Neural cell (in vitro differentiated cells): ENCODE data around the gene SYT13. TPM values are rescaled to one million over a fixed set of nuclear protein-coding genes. Genes with fewer than 3 reads are reported as not detected.

Experiments used
- H2AFZ ChIP-seq: fragments of 200-600, 300-800 bp; sonication (generic), shearing (Covaris generic); 2 replicates; pipeline ENCODE4 v1.6.0; 2014; ENCODE audit warnings: low read depth, mild to moderate bottlenecking, antibody characterized with exemption, low read length, moderate library complexity
- H3F3A ChIP-seq: fragments of 200-600 bp; shearing (Covaris generic); 2 replicates; pipeline ENCODE4 v1.6.1; 2016; ENCODE audit warnings: mild to moderate bottlenecking, moderate library complexity, mixed read lengths, antibody characterized with exemption, low read length; ENCODE audit not compliant: insufficient read depth, poor library complexity, severe bottlenecking
- H3K27ac ChIP-seq: fragments of 200-600, 300-800 bp; sonication (generic), shearing (Covaris generic); 2 replicates; pipeline ENCODE4 v1.5.1; 2014; ENCODE audit warnings: mild to moderate bottlenecking, low read length, moderate library complexity
- H3K27me3 ChIP-seq: fragments of 300-800, 200-600 bp; sonication (generic), shearing (Covaris generic); 2 replicates; pipeline ENCODE4 v1.6.0; 2014; ENCODE audit warnings: mild to moderate bottlenecking, low read depth, low read length, moderate library complexity; ENCODE audit not compliant: insufficient read depth
- H3K36me3 ChIP-seq: fragments of 300-800, 200-600 bp; sonication (generic), shearing (Covaris generic); 2 replicates; pipeline ENCODE4 v1.5.1; 2014; ENCODE audit warnings: mild to moderate bottlenecking, antibody characterized with exemption, low read length, moderate library complexity; ENCODE audit not compliant: insufficient read depth
- H3K4me2 ChIP-seq: fragments of 300-800, 200-600 bp; sonication (generic), shearing (Covaris generic); 2 replicates; pipeline ENCODE4 v1.6.0; 2014; ENCODE audit warnings: mild to moderate bottlenecking, low read length
- H3K4me3 ChIP-seq: fragments of 300-800, 200-600 bp; sonication (generic), shearing (Covaris generic); 2 replicates; pipeline ENCODE4 v1.5.1; 2014; ENCODE audit warnings: mild to moderate bottlenecking, low read length, moderate library complexity
- H3K79me2 ChIP-seq: fragments of 200-600 bp; shearing (Covaris generic); replicated peaks from 2 replicates; pipeline ENCODE4 v1.6.0; 2014; ENCODE audit warnings: mild to moderate bottlenecking, low read length, moderate library complexity; ENCODE audit not compliant: insufficient read depth
- H3K9ac ChIP-seq: fragments of 300-800, 200-600 bp; sonication (generic), shearing (Covaris generic); 2 replicates; pipeline ENCODE4 v1.6.1; 2016; ENCODE audit warnings: mild to moderate bottlenecking, low read length, mixed read lengths
- H3K9me2 ChIP-seq: fragments of 200-600 bp; shearing (Covaris generic); 2 replicates; pipeline ENCODE4 v1.6.1; 2016; ENCODE audit warnings: mild to moderate bottlenecking, low read length, mixed read lengths; ENCODE audit not compliant: insufficient read depth
- H3K9me3 ChIP-seq: fragments of 200-600, 300-800 bp; sonication (generic), shearing (Covaris generic); 2 replicates; pipeline ENCODE4 v1.6.1; 2016; ENCODE audit warnings: mild to moderate bottlenecking, mixed run types, low read length, moderate library complexity, mixed read lengths
- H4K20me1 ChIP-seq: fragments of 200-600 bp; shearing (Covaris generic); 2 replicates; pipeline ENCODE4 v1.6.1; 2016; ENCODE audit warnings: mild to moderate bottlenecking, mixed run types; ENCODE audit not compliant: insufficient read depth
- CTCF ChIP-seq: fragments of 450-650 bp; IDR thresholded peaks from 2 replicates; pipeline ENCODE4 v1.5.1; 2014; ENCODE audit warnings: antibody characterized with exemption, mild to moderate bottlenecking, moderate library complexity; ENCODE audit not compliant: poor library complexity, severe bottlenecking
- EP300 ChIP-seq: fragments of 450-650 bp; conservative IDR thresholded peaks from 2 replicates; pipeline ENCODE4 v1.6.1; 2014; ENCODE audit warnings: antibody characterized with exemption, mild to moderate bottlenecking, moderate library complexity; ENCODE audit not compliant: poor library complexity, severe bottlenecking
- EZH2 ChIP-seq: fragments of 200-600, 300-800 bp; shearing (Covaris generic), sonication (generic); IDR thresholded peaks from 2 replicates; pipeline ENCODE4 v1.6.1; 2014; ENCODE audit warnings: antibody characterized with exemption, low read length, borderline replicate concordance, mild to moderate bottlenecking; ENCODE audit not compliant: insufficient read depth, poor library complexity, severe bottlenecking
- MXI1 ChIP-seq: fragments of 450-650 bp; conservative IDR thresholded peaks from 2 replicates; pipeline ENCODE4 v1.6.1; 2014; ENCODE audit warnings: antibody characterized with exemption, mild to moderate bottlenecking; ENCODE audit not compliant: poor library complexity, severe bottlenecking
- POLR2AphosphoS5 ChIP-seq: IDR thresholded peaks from 2 replicates; pipeline ENCODE4 v1.6.1; 2012
- RAD21 ChIP-seq: fragments of 450-650 bp; conservative IDR thresholded peaks from 2 replicates; pipeline ENCODE4 v1.6.1; 2014; ENCODE audit warnings: antibody characterized with exemption, mild to moderate bottlenecking, moderate library complexity
- REST ChIP-seq: IDR thresholded peaks from 2 replicates; pipeline ENCODE4 v1.6.1; 2012; ENCODE audit warnings: borderline replicate concordance
- SMC3 ChIP-seq: fragments of 450-650 bp; conservative IDR thresholded peaks from 2 replicates; pipeline ENCODE4 v1.6.1; 2014; ENCODE audit warnings: antibody characterized with exemption, mild to moderate bottlenecking, moderate library complexity; ENCODE audit not compliant: poor library complexity
- TAF1 ChIP-seq: IDR thresholded peaks from 2 replicates; pipeline ENCODE4 v1.6.1; 2012; ENCODE audit warnings: low read depth
- polyA plus RNA-seq: library from polyadenylated mRNA; depleted of rRNA; stranded (reverse); fragments of >200 nt; gene quantifications from 2 replicates; pipeline ENCODE4 v1.2.3, GENCODE V29; 2014

The SYT13 gene
- polyA plus RNA-seq, 1 donor from 2014 or later: 60.8 TPM

- no peak overlapping the region for H3K4me3 ChIP-seq
- H3K9me3 ChIP-seq: no peaks in the 10 kb centered on the region
- H3K79me2 ChIP-seq: no peaks in the 10 kb centered on the region
- H3K27ac ChIP-seq: no peak overlapping the region
- no peaks in the 10 kb centered on the region for H3K9me2 ChIP-seq
- H3K4me2 ChIP-seq: no peak overlapping the region
- TF ChIP-seq RAD21 (no peak), SMC3 (no peak), MXI1 (no peak), REST (no peak), EZH2 (no peak), EP300 (no peak), CTCF (no peak), POLR2AphosphoS5 (no peak), TAF1 (no peak)
- no peaks in the 10 kb centered on the region for H3K36me3 ChIP-seq
- no peaks in the 10 kb centered on the region for H3F3A ChIP-seq
- no peaks in the 10 kb centered on the region for H4K20me1 ChIP-seq
- no peak overlapping the region for H3K9ac ChIP-seq
- H3K27me3 ChIP-seq: no peaks in the 10 kb centered on the region
- H2AFZ ChIP-seq: no peak overlapping the region
Measured at GRCh38 chr11:45331839-45332238, 45.7 kb upstream of the SYT13 start.

- Histone ChIP-seq H3K9ac (no peak overlapping the region), H4K20me1 (no peaks in the 10 kb centered on the region), H3K79me2 (no peaks in the 10 kb centered on the region), H3K4me2 (no peak overlapping the region), H3K9me2 (no peaks in the 10 kb centered on the region), H3K27me3 (no peaks in the 10 kb centered on the region), H3K4me3 (no peak overlapping the region), H3F3A (no peaks in the 10 kb centered on the region), H3K27ac (no peak overlapping the region), H3K9me3 (no peaks in the 10 kb centered on the region), H2AFZ (no peak overlapping the region), H3K36me3 (no peaks in the 10 kb centered on the region)
- TF ChIP-seq EZH2: no peak
- TF ChIP-seq POLR2AphosphoS5: no peak
- TF ChIP-seq EP300: no peak
- TF ChIP-seq SMC3: no peak
- no peak for TF ChIP-seq RAD21
- no peak for TF ChIP-seq MXI1
- no peak for TF ChIP-seq TAF1
- no peak for TF ChIP-seq CTCF
- no peak for TF ChIP-seq REST
Measured at GRCh38 chr11:45328726-45329125, 42.6 kb upstream of the SYT13 start.
